Neural crest cell (in vitro differentiated cells): ENCODE results near the gene CDK5. TPM values are rescaled to one million over a fixed set of nuclear protein-coding genes. Genes with fewer than 3 reads are reported as not detected.
A peak's percentile ranks its signal among the peaks of the same experiment; 100 is the strongest.

Experiments
- DNase-seq: peaks from one replicate; pipeline ENCODE4 v3.0.0; 2021; ENCODE audit warnings: low read depth, mixed read lengths, low spot score
- H3K27ac Mint-ChIP-seq: one replicate; pipeline ENCODE4 v1.8.0; 2021; ENCODE audit warnings: mild to moderate bottlenecking, mixed read lengths; ENCODE audit not compliant: unreplicated experiment
- H3K27me3 Mint-ChIP-seq: 2 replicates; pipeline ENCODE4 v1.8.0; 2021; ENCODE audit warnings: low read depth, mild to moderate bottlenecking, mixed read lengths
- H3K36me3 Mint-ChIP-seq: 2 replicates; pipeline ENCODE4 v1.8.0; 2021; ENCODE audit warnings: low read depth, mild to moderate bottlenecking, mixed read lengths
- H3K4me1 Mint-ChIP-seq: 2 replicates; pipeline ENCODE4 v1.8.0; 2021; ENCODE audit warnings: mixed read lengths
- H3K4me3 Mint-ChIP-seq: one replicate; pipeline ENCODE4 v1.8.0; 2021; ENCODE audit warnings: mild to moderate bottlenecking, mixed read lengths
- H3K9me3 Mint-ChIP-seq: 2 replicates; pipeline ENCODE4 v1.8.0; 2021; ENCODE audit warnings: mixed read lengths
- total RNA-seq: library from RNA; stranded (reverse); gene quantifications from 2 replicates; pipeline ENCODE4 v1.2.1, GENCODE V29; 2021
- TF ChIP-seq, protein P1 (sequence below): fragments of 200-600 bp; sonication (generic); conservative IDR thresholded peaks from 2 replicates; pipeline ENCODE4 v1.5.0; 2021; ENCODE audit warnings: antibody characterized with exemption, mild to moderate bottlenecking

The CDK5 gene
- total RNA-seq, 1 donor from 2014 or later, result 38.9 TPM

DNA sequence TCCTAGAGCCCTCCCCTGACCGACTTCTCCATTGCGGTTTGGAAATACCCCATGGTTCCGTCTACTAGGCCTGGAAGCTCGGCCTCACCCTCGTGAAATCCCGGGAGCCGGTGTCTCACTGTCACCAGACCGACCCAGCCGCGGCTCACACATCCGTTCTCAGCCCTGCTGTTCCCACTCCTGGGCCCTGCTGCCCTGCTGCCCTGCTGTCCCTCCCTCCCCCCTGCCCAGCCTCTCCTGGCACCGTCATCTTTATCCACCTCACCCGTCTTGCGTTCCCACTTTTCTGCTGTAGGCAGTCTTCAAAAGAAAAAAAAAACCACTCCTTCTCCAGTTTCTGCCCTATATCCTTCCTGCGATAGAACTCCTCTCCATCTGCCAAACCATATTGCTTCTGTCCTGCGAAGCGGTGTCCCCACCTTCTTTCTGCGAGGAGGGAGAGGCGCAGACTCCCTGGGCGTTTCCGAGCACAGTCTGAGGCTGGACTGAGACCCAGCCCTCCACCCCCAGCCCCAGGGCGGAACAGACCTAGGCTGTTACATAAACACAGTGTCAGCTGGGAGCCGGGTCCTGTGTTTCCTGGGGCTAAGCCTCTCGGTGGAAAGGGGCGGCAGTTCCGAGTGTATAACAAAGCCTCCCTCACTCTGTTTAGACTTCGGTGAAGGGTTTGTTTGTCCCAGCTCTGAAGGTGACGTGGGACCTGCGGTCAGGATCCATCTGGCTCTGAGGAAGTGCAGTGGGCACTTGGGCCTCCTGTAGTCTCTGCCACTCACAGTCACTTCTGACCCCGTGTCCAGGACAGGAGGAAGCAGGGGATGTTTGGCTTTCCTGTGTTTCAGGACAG is 31.4 kb upstream of the CDK5 start:
- DNase-seq, result no peak
- no peaks in the 10 kb centered on the region for H3K36me3 Mint-ChIP-seq
- no peaks in the 10 kb centered on the region for H3K9me3 Mint-ChIP-seq
- peak overlapping the region; percentile 92 for H3K4me3 Mint-ChIP-seq
- H3K4me1 Mint-ChIP-seq, result peaks cover 38% of the 10 kb centered on the region
- peak overlapping the region; percentile 95 for H3K27ac Mint-ChIP-seq
- H3K27me3 Mint-ChIP-seq, result peaks cover 3% of the 10 kb centered on the region
- TF ChIP-seq, protein P1, sequence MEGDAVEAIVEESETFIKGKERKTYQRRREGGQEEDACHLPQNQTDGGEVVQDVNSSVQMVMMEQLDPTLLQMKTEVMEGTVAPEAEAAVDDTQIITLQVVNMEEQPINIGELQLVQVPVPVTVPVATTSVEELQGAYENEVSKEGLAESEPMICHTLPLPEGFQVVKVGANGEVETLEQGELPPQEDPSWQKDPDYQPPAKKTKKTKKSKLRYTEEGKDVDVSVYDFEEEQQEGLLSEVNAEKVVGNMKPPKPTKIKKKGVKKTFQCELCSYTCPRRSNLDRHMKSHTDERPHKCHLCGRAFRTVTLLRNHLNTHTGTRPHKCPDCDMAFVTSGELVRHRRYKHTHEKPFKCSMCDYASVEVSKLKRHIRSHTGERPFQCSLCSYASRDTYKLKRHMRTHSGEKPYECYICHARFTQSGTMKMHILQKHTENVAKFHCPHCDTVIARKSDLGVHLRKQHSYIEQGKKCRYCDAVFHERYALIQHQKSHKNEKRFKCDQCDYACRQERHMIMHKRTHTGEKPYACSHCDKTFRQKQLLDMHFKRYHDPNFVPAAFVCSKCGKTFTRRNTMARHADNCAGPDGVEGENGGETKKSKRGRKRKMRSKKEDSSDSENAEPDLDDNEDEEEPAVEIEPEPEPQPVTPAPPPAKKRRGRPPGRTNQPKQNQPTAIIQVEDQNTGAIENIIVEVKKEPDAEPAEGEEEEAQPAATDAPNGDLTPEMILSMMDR, result no peak

DNA sequence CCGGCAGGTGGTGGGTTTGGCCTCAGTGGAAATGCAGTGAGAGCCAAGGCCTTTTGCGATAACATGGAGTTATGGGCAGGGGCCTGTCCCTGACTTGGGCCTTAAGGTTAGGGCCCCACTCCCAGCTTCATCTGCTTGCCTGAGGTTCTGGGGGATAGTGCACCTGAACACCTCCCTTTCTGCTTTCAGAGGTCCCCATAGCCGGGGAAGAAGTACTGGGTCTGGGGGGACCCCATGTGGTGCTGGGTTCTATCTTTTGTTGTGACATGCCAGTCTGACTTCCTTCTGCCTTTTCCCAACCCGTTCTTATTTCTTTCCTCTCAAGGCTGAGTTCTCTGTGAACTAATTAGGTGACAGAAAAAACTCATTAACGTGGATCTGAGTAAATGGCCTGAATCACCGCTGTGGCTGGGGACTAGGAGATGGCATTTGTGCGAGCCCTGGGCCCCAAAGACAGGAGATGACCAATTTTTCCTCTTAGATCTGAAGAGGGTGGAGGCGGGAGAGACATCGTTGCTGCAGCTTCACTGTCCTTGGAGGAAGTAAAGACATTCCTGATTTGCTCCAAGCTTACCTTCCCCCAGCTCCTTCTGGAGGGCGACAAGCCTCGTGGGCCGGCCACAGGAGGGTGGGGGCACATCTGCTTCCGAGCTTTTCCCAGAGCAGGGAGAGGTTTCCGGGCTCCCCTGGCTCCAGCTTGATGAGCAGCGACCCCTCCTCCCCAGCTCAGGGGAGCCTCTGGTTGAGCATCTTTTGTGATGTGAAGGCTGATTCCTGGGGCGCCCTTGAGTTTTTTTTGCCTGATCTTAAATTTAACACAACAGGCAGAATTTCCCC is 30.5 kb upstream of the CDK5 start:
- H3K27ac Mint-ChIP-seq, result no peak overlapping the region
- TF ChIP-seq, protein P1, result no peak
- no peak for DNase-seq

DNA sequence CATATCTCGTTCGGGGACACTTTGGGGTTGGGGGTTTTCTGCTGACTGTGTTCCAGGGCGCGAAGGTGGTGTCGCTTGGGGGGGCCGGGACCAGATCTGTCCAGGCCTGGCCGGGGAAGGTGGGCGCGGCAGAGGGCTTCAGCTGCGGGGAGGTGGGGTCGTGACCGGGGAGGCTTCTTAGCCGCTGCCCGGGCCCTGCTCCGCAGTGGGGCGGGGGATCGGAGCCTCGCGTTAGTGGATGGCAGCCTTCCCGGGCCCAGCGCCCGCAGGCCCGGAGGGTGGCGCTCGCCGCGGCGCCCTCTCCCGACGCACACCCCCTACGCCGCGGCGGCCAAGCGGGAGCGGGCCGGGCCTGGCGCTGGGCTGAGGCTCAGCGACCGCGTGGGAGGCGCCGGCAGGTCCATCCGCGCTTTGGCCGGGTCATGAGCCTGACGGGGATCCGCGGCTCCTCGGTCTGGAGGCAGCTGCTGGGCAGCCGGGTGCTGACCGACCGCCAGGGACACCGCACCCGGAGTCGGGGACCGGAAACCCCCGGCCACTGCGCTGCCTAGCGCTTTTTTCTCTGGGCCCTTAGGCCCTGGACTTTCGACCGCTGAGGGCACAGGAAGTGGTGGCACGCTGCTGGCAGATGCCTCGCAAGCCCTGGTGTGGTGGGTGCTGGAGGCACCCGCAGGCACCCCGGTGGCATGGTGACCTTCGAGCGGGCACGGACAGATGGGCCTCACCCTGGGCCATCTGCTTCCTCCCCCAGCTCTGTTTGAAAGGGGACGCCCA is 29.7 kb upstream of the CDK5 start:
- Mint-ChIP-seq H3K27me3 (peaks cover 3% of the 10 kb centered on the region), H3K4me1 (peaks cover 43% of the 10 kb centered on the region), H3K9me3 (no peaks in the 10 kb centered on the region), H3K36me3 (no peaks in the 10 kb centered on the region), H3K27ac (peak overlapping the region; percentile 92), H3K4me3 (peak overlapping the region; percentile 93)
- DNase-seq, result no peak
- TF ChIP-seq, protein P1, result peak; percentile 41

More for the DNA sequence above, 30.5 kb upstream of the CDK5 start:
- H3K36me3 Mint-ChIP-seq, result no peaks in the 10 kb centered on the region
- peaks cover 3% of the 10 kb centered on the region for H3K27me3 Mint-ChIP-seq
- peaks cover 38% of the 10 kb centered on the region for H3K4me1 Mint-ChIP-seq
- peak overlapping the region; percentile 92 for H3K4me3 Mint-ChIP-seq
- no peaks in the 10 kb centered on the region for H3K9me3 Mint-ChIP-seq

- no peaks in the 10 kb centered on the region for H3K9me3 Mint-ChIP-seq
- TF ChIP-seq, protein P1, result no peak
- no peaks in the 10 kb centered on the region for H3K36me3 Mint-ChIP-seq
- H3K4me3 Mint-ChIP-seq, result peak overlapping the region; percentile 93
- peaks cover 43% of the 10 kb centered on the region for H3K4me1 Mint-ChIP-seq
- peak overlapping the region; percentile 92 for H3K27ac Mint-ChIP-seq
- peaks cover 3% of the 10 kb centered on the region for H3K27me3 Mint-ChIP-seq
- peak; percentile 31 for DNase-seq
Observed at GRCh38 chr7:151086802-151087244, 29.1 kb upstream of the CDK5 start.
